CD4-positive, alpha-beta T cell treated with Interleukin-4 for 1 hour (primary cell): ENCODE results near the gene CCDC136.
A peak's percentile ranks its signal among the peaks of the same experiment; 100 is the strongest.

Experiments used
- DNase-seq, 2 donors: peaks; one replicate each; pipeline ENCODE4 v3.0.0-alpha.2; 2020 to 2022

Gene CCDC136

GRCh38 chr7:128807191-128807590, 15.4 kb downstream of the CCDC136 start:
- DNase-seq = no peak

GRCh38 chr7:128809363-128809762, 17.6 kb downstream of the CCDC136 start:
- no peak for DNase-seq

GRCh38 chr7:128810473-128810872, 18.7 kb downstream of the CCDC136 start:
- DNase-seq = no peak

GRCh38 chr7:128810997-128811396, 19.2 kb downstream of the CCDC136 start:
- no peak for DNase-seq

DNA sequence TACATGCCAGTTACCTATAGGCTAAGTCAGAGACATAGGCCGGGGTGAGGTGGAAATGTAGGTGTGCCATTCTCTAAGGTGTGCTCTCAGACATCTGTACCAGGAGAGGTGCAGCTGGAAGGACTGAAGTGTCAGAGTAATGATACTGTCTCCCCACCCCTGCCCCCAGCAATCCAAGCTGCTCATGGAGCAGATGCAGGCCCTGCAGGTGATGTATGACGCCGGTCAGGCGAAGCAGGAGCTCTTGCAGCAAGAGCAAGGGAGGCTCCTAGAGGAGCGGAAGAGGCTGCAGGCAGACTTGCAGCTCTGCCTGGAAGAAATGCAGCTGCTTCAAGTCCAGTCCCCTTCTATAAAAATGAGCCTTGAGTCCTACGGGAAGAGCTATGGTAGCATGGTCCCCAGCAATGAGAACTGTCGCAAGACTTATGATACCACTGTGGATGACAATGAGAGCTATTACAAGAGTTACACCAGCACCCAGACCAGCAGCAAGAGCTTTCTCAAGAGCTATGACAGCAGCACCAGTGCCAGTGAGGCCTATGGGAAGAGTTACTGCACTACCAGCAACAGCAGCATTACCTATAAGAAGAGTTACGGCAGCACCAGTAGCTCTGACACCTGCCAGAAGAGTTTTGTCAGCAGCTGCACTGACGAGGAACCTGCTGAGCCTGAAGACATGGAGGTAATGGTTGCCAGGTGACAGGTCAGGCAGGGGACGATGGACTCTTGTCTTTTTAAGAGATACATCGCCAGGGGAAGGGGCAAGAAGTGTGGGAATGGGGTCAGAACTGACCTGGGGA, 20.1 kb downstream of the CCDC136 start:
- no peak for DNase-seq

DNA sequence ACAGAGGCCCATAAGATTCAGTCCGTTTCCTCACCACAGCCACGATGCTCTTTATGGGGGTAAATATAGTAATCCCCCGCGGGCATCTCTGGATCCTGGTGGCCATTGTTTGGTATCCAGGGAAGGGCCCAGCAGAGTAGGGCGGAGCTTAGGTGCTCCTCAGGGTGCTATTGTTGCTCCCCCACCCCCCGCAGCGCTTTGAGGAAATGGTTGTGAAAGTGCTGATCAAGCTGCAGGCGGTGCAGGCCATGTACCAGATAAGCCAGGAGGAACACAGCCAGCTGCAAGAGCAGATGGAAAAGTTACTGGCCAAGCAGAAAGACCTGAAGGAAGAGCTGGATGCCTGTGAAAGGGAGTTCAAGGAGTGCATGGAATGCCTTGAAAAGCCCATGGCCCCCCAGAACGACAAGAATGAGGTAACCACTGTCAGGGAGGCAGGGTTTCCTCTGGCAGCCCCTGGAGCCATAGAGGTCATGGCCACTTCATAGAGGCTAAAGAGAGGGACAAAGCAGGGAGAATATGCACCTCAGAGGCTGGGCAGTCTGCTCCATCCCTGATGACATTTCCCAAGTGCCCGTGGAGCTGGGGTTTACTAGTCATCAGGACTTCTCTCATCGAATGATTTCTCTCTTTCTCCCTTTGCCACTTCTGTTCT, 20.9 kb downstream of the CCDC136 start:
- no peak for DNase-seq

DNA sequence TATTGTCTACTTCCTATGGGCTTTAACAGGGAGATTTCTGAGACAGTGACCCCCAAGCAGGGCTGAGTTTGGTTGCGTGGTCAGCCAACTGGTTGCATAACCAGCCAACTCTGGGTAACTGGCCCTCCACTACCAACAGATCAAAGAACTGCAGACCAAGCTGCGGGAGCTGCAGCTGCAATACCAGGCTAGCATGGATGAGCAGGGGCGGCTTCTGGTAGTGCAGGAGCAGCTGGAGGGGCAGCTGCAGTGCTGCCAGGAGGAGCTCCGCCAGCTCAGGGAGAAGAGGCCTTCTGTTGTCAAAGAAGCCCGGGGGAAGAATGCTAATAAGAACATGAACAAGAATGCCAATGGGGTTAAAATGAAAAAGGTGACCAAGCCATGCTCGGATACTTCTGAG, 22.7 kb downstream of the CCDC136 start:
- DNase-seq = no peak

- DNase-seq = no peak
Observed at GRCh38 chr7:128815289-128815942, 23.6 kb downstream of the CCDC136 start.

GRCh38 chr7:128818694-128819093, 26.9 kb downstream of the CCDC136 start:
- DNase-seq = no peak

GRCh38 chr7:128821724-128822123, 30.0 kb downstream of the CCDC136 start:
- no peak for DNase-seq

GRCh38 chr7:128826512-128826911, 34.7 kb downstream of the CCDC136 start:
- DNase-seq = no peak

GRCh38 chr7:128826916-128827247, 35.1 kb downstream of the CCDC136 start:
- no peak for DNase-seq

DNA sequence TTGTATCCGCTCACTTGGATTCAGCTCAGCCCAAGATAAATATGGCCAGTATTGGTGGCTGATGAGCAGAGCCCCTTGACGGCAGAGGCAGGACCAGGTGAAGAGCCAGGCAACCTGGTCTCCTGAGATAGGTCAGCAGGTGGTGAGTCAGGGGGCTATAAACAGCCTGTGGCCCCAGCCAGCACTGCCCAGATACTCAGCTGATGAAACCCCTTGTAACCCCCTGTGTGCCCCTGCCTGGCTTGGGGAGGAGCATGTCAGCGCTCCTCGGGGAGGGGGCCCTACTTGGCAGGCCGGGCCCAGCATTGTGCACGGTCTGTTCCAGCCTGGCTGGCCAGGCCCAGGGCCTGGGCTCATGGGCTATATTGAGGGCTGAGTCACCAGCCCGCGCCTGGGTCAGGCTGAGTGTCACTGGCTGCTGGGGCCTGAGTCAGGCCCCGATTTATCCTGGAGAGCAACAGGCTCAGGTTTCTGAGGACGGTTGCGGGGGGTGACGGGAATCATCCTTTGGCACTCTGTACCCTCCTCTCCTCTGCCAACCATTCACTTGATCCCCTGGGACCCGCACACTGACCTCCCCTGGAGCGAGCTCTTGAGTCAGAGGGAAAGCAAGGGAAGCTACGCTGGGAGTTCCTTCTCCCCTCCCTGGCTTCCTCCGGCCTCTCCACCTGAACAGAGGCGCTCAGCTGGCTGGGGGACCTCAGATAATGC, 35.6 kb downstream of the CCDC136 start:
- no peak for DNase-seq

- no peak for DNase-seq
Observed at GRCh38 chr7:128827971-128828711, 36.4 kb downstream of the CCDC136 start.

DNA sequence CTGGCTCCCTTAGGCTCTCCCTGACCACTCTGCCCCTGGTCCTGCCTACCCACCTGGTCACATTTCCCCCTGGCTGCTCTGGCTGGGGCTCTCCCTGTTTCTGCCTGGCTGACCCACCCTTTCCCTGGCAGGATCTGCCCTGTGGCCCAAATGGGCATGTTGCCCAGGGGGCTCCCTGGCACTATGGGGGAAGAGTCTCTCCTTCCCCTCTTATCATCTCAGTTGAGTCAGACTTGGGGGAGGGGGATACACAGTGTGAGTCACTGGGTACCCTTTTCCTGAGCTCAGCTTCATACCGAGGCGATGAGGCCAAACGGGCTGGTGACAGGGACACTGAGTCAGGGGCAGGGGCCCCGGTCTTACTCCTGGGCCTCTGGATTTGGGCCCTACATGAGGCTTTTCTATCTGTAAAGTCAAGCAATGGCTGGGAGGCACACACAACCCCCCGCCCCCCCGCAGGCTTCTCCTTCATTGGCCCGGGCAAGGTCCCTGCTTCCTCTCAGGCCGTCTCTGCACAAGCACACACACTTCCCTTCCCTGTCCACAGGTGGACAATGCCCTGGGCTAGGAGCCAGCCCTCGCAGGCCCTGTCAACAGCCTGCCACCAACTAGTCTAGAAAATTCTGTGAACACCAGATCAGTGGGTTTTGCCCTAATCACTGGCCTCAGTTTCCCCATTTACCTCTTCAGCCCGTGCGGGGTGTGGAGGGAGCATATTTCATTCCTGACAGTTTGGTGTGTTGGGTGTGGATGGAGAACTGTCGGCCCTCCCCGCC, 37.8 kb downstream of the CCDC136 start:
- DNase-seq = no peak

DNA sequence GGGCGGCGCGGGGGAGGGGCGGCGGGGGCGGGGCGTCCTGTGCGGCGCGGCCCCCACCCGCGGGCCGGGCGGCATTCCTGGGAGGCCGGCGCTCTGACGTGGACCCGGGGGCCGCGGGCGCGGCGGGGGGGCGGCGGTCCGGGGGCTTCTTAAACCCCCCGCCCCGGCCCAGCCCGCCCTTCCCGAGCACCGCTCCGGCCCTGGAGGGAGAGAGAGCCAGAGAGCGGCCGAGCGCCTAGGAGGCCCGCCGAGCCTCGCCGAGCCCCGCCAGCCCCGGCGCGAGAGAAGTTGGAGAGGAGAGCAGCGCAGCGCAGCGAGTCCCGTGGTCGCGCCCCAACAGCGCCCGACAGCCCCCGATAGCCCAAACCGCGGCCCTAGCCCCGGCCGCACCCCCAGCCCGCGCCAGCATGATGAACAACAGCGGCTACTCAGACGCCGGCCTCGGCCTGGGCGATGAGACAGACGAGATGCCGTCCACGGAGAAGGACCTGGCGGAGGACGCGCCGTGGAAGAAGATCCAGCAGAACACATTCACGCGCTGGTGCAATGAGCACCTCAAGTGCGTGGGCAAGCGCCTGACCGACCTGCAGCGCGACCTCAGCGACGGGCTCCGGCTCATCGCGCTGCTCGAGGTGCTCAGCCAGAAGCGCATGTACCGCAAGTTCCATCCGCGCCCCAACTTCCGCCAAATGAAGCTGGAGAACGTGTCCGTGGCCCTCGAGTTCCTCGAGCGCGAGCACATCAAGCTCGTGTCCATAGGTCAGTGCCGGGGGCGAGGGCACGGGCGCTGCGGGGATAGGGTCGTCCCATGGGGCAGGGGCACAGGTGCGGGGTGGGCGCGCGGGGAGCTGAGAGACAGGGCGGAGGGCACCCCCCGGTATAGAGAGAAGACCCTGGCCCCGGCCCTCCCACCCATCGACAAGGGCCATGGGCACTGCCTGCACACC, 38.7 kb downstream of the CCDC136 start, which contains the start of gene FLNC:
Gene FLNC (plus strand): TSS at position 176 of the 947 bp plus-strand sequence. CDS start 232 bp downstream, at position 408.
- DNase-seq = peak; percentile 22 to 36

GRCh38 chr7:128831178-128831993, 39.6 kb downstream of the CCDC136 start:
- DNase-seq = no peak

DNA sequence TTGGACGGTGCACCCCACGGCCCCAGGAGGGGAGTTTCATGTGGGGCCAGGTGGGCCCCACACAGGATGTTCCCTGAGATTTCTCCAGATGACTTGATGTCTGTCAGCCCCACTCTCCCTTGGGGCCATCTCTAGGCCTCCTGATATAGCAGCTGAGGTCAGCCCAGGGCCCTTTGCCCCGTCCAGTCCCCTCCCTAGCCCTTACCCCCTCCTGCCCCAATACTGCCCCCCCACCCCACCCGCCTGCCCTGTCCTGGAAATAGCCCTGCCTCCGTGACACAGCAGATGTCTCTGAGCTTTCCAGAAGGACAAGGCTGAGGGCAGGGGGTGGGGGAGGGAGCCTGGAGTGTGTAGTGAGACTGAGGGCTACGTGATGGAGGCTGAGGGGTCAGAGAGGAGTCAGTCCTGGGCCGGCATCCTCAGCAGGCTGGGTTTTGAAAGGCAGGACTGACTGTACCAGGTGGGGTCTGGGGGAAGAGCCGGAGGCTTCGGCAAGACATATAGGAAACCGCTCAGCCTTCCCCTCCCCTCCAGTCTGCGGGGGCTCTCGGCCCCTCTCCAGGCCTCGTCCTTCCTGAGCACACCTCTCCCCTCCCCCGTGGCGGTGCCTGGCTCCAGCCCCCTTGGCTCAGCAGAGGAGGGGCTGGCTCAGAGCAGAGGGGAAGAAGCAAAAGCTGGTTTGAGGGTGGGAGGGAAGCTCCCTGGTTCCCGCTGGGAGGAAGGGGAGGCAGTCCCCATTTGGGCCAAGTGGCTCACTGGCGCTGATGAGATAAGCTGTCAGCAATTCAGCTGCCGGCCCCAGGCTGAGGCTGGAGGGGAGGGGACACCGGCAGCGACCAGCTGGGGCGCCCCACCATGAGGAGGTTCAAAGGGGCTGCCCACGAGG, 40.5 kb downstream of the CCDC136 start:
- DNase-seq = no peak

DNA sequence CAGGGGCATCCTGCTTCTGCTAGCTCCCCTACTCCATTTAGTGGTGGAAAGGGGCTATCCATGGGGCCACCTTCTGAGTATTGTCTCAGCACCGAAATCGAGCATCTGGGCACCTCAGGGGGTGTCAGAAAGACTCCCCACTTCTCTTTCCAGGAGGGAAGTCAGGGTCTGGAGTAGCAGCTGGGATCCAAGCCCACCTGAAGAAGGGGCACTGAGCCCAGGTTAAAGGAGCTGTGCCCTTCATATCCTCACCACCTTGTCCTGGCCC, 41.0 kb downstream of the CCDC136 start:
- no peak for DNase-seq
